LNCAP (cell line): ENCODE results near the gene GLTPD2.

Source experiments
- TF ChIP-seq, protein P1 (sequence below): fragments of 450-650 bp; IDR thresholded peaks from 2 replicates; pipeline ENCODE4 v1.5.1; 2017; ENCODE audit warnings: mild to moderate bottlenecking

Gene GLTPD2

GRCh38 chr17:4802228-4802627 lies 13.5 kb downstream of the GLTPD2 start, which contains the start of gene C17orf114:
Gene C17orf114, minus strand, starts transcription at chr17:4802328.
- TF ChIP-seq, protein P1, sequence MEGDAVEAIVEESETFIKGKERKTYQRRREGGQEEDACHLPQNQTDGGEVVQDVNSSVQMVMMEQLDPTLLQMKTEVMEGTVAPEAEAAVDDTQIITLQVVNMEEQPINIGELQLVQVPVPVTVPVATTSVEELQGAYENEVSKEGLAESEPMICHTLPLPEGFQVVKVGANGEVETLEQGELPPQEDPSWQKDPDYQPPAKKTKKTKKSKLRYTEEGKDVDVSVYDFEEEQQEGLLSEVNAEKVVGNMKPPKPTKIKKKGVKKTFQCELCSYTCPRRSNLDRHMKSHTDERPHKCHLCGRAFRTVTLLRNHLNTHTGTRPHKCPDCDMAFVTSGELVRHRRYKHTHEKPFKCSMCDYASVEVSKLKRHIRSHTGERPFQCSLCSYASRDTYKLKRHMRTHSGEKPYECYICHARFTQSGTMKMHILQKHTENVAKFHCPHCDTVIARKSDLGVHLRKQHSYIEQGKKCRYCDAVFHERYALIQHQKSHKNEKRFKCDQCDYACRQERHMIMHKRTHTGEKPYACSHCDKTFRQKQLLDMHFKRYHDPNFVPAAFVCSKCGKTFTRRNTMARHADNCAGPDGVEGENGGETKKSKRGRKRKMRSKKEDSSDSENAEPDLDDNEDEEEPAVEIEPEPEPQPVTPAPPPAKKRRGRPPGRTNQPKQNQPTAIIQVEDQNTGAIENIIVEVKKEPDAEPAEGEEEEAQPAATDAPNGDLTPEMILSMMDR = no peak

GRCh38 chr17:4806456-4806776 lies 17.7 kb downstream of the GLTPD2 start:
- TF ChIP-seq, protein P1 = no peak

- TF ChIP-seq, protein P1 = no peak
Measured at GRCh38 chr17:4806777-4807604, 18.2 kb downstream of the GLTPD2 start, which contains the start of gene PLD2. Gene PLD2, plus strand, starts transcription at chr17:4807152. Its CDS starts 621 bp downstream, at chr17:4807773.

- TF ChIP-seq, protein P1 = no peak
Measured at GRCh38 chr17:4807605-4808377, 19.0 kb downstream of the GLTPD2 start.

- TF ChIP-seq, protein P1 = no peak
Measured at GRCh38 chr17:4808378-4808767, 19.6 kb downstream of the GLTPD2 start.

DNA sequence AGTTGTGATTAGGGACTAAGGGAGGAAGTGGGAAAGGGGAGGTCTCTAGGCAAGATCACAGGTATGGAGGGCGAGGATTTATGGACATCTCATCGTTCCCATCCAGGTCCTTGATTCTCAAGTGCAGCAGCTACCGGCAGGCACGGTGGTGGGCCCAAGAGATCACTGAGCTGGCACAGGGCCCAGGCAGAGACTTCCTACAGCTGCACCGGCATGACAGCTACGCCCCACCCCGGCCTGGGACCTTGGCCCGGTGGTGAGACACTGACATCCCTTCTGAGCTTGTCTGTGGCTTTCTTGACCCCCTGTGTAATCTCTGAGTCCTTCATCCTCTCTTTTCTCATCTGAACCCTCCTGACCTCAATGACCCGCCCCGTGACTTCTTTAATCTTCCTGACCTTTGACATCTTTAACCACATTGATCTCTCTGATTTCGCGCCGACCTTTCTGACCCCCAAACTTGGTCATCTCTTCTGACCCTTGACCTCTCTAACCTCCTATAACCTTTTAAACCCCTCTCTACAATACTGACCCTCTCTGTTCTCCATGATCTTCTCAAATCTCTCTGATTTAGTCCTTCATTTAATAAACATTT lies 22.0 kb downstream of the GLTPD2 start:
- TF ChIP-seq, protein P1 = no peak

DNA sequence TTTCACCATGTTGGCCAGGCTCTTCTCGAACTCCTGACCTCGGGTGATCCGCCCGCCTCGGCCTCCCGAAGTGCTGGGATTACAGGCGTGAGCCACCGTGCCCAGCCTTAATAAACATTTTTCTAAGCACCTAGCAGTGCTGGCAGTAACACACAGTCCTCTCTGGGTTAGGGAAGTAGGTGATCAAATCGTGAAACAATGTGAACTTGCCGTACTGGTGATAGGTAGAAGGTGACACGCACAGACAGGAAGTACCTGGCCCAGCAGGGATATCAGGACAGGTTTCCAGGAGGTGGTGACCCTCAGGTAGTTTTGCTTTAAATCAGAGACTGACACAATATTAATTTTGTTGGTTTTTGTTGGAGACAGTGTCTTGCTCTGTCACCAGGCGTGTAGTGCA lies 22.7 kb downstream of the GLTPD2 start:
- TF ChIP-seq, protein P1 = no peak
